Measurements from ENCODE around the gene LRRC55. TPM values are rescaled to one million over a fixed set of nuclear protein-coding genes. Genes with fewer than 3 reads are reported as not detected.

Gene LRRC55
- total RNA-seq, 1 experiment from 2014 or later: not detected

GRCh38 chr11:57203359-57203758 is 21.6 kb downstream of the LRRC55 start:
- no peak for DNase-seq (ENCODE audit: low spot score)

- no peak for DNase-seq (ENCODE audit: low spot score)
These were observed 22.2 kb downstream of the LRRC55 start for GRCh38 chr11:57203882-57204480.

DNA sequence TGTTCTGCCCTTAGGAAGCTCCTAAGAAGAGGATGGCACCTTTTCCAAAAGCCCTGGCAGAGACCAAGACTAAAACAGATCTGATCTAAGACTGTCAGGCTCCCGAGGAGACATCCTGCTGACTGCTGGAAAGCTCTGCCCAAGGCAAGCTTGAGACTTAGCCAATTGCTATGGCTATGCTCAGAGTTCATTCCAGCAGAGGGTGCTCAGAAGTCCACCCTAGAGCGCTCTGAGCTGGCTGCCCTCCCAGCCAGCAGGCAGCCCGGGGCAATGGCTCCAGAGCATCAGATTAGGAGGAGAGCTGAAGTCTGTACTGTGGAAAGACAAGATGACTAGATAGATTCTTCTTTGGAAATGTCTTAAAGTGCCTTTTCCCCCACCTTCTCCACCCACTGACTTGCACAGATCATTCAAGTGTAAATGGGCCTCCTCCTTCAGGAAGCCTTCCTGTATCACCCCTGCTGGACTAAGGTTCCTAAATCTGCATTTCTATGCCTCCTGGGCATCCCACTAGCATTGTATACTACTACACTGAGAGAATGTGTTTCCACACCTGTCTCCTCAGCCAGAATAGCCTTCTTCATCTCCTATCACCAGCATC is 23.4 kb downstream of the LRRC55 start:
- DNase-seq (ENCODE audit: low spot score): no peak

DNA sequence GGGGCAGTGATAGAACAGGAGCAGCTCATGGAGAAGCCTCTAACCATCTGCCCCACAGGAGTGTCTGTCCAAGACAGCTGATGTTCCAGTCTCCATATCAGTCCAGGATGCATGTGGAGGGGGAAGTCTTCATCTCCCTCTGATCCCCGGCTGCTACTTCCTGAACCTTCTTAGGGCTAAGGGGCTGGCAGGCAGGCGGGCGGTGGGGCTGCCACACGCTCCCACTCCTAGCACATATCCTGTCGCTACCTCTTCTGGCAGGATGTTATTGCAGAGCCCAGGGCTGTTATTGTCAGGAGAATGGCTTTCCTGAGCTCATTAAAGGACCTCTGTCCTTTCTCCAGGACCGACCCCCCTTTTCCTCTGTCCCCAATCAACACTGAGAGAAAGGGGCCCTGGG is 25.4 kb downstream of the LRRC55 start:
- no peak for DNase-seq (ENCODE audit: low spot score)

DNA sequence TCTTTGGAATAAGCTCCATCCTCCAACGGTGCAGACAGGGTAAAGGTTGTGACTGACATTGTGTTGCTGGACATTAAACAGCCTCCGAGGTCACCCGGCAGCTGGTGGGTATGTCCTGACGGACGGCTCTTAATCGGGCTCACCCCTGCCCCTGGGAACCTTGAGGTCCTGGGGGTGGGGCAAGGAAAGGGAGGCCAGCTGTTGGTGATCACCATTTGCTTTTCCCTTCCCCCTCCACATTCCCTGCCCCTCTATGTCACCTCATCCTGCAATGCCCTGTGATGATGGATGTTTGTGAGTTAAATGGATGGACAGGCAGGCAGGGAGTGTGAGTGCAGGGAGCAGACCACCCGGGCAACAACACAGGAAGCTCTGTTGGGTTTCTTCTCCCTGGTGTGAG is 29.0 kb downstream of the LRRC55 start:
- DNase-seq (ENCODE audit: low spot score): no peak

DNA sequence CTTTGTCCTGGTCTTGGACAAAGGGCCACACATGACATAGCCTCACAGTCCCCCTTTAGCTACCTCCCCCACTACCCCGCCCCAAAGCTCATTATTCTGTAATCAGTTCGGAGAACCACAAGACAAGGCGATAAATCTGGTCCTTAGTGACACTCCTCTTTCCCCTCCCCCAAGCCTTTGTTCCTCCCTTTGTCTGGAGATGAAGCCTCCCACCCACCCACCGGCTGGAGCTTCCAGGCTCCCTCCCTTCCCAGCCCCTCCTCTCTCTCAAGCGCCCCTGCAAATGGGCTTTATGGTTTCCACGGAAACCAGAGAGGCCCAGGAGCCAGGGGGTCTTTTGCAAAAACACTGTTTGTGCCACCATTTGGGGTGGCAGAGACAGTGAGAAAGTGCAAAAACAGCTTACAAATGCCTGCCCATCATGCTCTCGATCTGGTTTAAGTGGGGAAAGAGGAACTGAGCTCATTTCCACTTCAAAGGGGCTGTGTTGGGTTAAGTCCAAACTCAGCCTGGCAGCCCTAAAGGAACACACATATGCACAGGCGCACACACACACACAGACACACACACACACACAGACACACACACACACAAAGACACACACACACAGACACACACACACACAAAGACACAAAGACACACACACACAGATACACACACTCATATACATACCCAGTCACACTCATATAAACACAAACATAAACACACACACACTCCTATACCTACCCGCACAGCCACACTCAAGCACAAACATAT is 31.8 kb downstream of the LRRC55 start:
- no peak for DNase-seq (ENCODE audit: low spot score)

- no peak for DNase-seq (ENCODE audit: low spot score)
These were observed 32.3 kb downstream of the LRRC55 start for GRCh38 chr11:57214098-57214417.

- no peak for DNase-seq (ENCODE audit: low spot score)
These were observed 32.7 kb downstream of the LRRC55 start for GRCh38 chr11:57214494-57214893.

- DNase-seq (ENCODE audit: low spot score): no peak
These were observed 34.7 kb downstream of the LRRC55 start for GRCh38 chr11:57216463-57216862.

DNA sequence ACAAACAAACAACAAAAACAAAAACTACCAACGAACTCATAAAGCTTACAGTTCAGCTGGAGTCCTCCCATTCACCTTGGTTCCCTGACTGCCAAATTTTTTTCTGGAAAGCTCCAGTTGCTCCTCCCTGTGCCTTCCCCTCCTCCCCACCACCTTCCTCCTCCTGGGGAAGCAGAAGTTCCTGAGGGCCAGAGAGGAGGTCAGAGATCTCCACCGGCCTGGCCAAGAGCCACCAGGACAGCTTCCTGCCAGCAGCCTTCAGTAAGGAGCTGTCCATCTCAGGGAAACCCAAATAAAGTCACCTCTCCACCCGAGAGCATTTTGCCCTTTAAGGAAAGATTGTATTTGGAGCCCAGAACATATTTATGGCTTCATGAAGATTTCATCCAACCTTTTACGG is 35.3 kb downstream of the LRRC55 start:
- DNase-seq (ENCODE audit: low spot score): no peak

DNA sequence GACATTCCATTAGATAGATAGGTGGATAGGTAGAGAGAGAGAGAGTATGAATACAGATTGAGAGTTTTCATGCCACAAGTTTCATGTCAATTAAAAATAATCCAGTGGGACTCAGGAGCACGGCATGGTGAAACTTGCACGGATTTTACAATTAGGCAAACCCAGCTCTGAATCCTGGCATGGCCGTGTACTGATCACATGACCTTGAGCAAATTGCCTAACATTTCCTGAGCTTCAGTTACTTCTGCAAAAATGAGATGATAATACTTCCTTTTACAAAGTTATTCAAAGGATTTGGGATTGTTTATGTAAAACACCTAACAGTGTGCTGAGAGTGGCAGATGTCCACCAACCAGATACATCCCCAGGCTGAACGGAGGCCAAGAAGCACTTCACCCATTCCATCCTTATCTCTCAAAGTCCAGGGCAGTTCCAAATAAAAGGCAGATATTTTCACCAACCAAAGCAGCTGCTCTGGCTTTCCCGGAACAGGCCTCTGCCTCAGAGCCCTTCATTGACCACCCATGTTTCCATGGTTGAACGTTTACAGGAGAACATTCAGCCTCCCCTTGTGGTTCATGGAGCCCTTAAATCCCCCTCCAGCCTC is 37.4 kb downstream of the LRRC55 start:
- DNase-seq (ENCODE audit: low spot score): no peak

GRCh38 chr11:57222239-57222638 is 40.5 kb downstream of the LRRC55 start:
- DNase-seq (ENCODE audit: low spot score): no peak

DNA sequence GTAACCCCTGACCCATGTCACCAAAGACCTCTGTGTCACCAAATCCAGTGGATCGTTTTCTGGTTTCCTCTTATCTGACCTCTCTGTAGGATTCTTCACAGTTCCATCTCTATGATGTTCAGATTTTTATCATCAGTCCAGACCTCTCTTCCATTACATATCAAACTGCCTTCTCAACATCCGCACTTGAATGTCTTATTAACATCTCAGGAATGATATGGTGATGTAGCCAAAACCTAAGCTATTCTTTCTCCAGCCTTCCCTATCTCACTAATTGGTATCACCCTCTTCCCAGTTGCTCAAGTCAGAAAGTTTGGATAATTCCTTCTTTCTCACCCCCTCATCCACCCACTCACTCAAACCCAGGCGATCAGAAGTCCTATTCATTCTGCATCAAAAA is 41.8 kb downstream of the LRRC55 start:
- DNase-seq (ENCODE audit: low spot score): no peak

DNA sequence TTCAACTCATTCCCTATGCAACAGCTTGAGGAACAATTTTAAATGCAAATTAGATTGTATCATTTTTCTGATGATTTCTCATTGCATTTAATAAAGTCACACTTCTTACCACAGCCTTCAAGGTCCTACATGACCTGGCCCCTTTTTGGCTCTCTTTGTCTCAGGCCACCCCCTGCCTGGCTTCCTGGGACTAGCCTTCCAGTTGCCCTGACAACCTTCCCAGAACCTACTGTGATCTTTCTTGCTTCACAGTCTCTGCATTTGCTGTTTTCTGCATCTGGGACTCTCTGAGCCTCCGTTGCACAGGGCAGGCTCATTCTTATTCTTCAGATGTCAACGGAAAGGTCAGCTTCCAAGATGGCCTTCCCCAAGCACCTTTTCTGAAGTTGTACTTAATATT is 42.4 kb downstream of the LRRC55 start:
- no peak for DNase-seq (ENCODE audit: low spot score)

GRCh38 chr11:57224537-57224936 is 42.8 kb downstream of the LRRC55 start:
- DNase-seq (ENCODE audit: low spot score): no peak

- DNase-seq (ENCODE audit: low spot score): no peak
These were observed 46.8 kb downstream of the LRRC55 start for GRCh38 chr11:57228600-57228999.

DNA sequence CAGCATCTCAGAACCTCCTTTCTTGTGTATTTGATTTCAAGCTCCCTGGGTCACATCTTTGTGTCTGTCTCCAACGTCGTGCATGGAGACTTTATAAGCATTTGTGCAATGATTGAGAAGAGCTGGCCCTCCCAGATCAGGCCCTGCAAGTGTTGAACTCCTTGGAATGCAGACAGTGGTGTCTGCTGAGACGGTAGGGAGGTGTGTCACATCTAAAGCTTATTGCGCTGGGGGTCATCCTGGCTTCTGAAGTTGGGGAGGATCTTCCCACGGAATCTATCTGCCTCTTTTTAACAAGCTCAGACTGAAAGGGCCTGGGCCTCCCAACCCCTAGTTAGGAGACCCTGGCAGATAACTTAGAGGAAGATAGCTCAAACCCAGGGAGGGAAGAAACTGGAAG is 48.6 kb downstream of the LRRC55 start:
- DNase-seq (ENCODE audit: low spot score): no peak

DNA sequence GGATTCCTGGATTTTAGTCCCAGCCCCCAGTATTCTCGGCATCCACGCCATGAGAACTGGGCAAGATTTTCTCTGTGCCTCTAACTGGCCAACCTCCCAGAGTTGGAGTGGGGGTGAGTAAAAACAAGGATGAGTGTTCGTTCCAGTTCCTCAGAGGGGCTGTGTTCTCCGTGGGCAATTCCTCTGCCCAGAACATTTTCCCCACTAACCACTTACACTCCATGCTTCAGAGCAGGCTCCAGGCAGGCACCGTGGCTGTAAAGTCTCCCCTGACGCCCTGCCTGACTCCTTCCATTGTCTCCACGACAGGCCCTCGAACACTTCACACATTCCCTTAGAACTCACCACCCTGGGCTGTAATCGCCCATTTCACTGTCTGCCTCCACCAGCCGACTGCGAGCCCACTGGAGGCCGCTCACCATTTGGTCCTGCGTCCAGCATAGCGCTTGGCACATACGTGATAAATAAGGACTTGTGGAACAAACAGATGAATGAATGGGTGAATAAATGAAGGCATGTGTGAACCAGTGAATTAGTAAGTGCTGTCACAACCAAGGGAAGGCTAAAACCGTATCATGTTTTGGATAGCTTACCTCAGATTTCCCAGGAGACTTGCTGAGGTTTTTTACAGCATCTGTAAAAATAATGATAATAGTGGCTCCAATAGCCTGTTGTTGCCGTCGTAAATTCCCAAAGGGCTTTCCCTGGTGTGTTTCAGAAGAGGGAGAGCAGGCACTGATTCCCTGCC is 49.2 kb downstream of the LRRC55 start:
- no peak for DNase-seq (ENCODE audit: low spot score)

DNA sequence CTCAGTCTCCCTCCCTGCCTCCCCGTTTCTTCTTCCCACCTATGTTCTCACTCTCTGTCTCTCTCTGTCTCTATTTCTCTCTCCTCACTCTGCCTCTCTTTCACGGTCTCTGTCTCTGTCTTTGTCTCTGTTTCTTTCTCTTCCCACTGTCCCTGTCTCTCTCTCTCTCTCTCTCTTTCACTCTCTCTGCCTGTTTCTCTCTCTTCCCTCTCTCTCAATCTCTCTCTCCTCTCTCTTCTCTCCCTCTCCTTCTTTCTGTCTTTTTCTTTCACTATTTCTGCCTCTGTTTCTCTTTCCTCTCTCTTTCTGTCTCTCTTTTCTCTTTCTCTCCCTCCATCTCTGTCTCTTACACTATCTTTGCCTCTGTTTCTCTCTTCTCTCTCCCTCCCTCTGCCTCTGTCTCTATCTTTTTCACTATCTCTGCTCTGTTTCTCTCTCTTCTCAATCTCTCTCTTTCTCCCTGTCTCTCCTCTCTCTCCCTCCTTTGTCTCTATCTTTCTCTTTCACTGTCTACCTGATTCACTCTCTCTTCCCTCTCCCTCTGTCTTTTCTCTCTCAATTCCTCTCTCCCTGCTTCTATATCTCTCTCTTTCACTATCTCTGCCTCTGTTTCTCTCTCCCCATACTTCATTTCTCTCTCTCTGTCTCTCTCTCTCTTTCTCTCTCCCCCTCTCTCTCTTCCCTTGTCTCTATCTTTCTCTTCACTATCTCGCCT is 49.9 kb downstream of the LRRC55 start:
- DNase-seq (ENCODE audit: low spot score): no peak

- DNase-seq (ENCODE audit: low spot score): no peak
These were observed 51.9 kb downstream of the LRRC55 start for GRCh38 chr11:57233702-57234101.

All from H4 (cell line).